ENCODE data around the gene EPAS1. TPM values are rescaled to one million over a fixed set of nuclear protein-coding genes. Genes with fewer than 3 reads are reported as not detected.
A peak's percentile ranks its signal among the peaks of the same experiment; 100 is the strongest.

The EPAS1 gene
- total and polyA plus RNA-seq, 2 of the 13 experiments (the other 11 are each of a cell fraction or from before 2014, with no cell fraction given) = 47.1 to 182 TPM

DNA sequence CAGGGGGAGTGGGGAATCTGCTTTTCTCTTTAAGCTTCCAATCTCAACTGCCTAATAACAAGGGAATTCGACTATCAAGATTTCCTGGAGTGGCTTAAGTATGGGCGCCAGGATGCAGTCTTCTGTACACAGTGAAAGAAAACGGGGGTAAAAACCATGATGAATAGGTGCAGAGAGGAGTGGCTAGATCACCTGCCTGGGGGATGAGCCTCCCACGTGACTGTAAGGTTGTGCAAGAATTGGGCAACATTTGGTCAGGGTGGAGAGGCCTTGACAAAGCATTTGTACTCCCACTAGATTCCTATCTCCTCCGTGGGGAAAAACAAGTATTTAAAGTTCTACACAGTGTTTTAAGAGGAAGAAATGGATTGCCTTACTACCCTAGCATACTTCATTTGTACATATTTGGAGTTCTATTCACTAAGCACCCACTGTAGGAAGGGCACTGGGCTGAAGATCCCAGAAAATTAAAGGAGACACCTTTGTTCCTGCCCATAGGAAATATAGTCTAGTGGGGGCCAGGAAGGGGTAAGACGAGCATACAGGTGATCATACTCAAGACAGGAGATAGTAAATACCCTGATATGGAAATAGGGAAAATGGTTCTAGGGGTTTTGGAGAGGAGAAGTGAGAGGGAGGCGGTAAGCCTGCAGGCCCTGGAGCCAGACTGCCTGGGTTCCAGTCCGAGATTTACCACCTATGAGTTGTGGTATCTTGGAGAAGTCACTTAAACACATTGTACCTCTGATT is 29.2 kb downstream of the EPAS1 start (continued):
- TF ChIP-seq HNF4A (CRISPR knock-in tag; IDR thresholded peaks at IDR 0.05) = peak; percentile 82
- TF ChIP-seq ZBED4 (CRISPR knock-in tag; IDR thresholded peaks at IDR 0.05; ENCODE audit: borderline replicate concordance) = peak; percentile 70; the same call in 1 of the 2 replicates
- TF ChIP-seq GPN1 (CRISPR knock-in tag; IDR thresholded peaks at IDR 0.05; ENCODE audit: borderline replicate concordance) = no peak
- TF ChIP-seq ZNF768 (CRISPR knock-in tag; IDR thresholded peaks at IDR 0.05) = no peak
- TF ChIP-seq, protein P1, sequence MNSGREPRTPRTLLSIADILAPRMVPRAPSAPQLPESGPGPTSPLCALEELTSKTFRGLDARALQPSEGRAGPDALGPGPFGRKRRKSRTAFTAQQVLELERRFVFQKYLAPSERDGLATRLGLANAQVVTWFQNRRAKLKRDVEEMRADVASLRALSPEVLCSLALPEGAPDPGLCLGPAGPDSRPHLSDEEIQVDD (CRISPR knock-in tag; IDR thresholded peaks at IDR 0.05; ENCODE audit: borderline replicate concordance) = no peak
- peak; percentile 69 for TF ChIP-seq ELF3 (CRISPR knock-in tag; IDR thresholded peaks at IDR 0.05)
- TF ChIP-seq SMAD1 (CRISPR knock-in tag; IDR thresholded peaks at IDR 0.05; ENCODE audit: borderline replicate concordance, low read depth) = no peak
- TF ChIP-seq ARNT2 (CRISPR knock-in tag; IDR thresholded peaks at IDR 0.05; ENCODE audit: low read depth) = no peak
- TF ChIP-seq JUNB (CRISPR knock-in tag; IDR thresholded peaks at IDR 0.05; ENCODE audit: borderline replicate concordance) = no peak
- TF ChIP-seq ZNF460 (CRISPR knock-in tag; IDR thresholded peaks at IDR 0.05; ENCODE audit: borderline replicate concordance) = peak; percentile 23; the same call in 1 of the 2 replicates
- no peak for TF ChIP-seq ZSCAN12 (CRISPR knock-in tag; IDR thresholded peaks at IDR 0.05)
- TF ChIP-seq ZNF577 (CRISPR knock-in tag; IDR thresholded peaks at IDR 0.05; ENCODE audit: borderline replicate concordance, low read depth) = no peak
- TF ChIP-seq TEAD2 (CRISPR knock-in tag; IDR thresholded peaks at IDR 0.05) = no peak
- peak; percentile 82 for TF ChIP-seq RARA (CRISPR knock-in tag; IDR thresholded peaks at IDR 0.05)
- TF ChIP-seq ZNF383 (CRISPR knock-in tag; IDR thresholded peaks at IDR 0.05; ENCODE audit: borderline replicate concordance) = no peak
- TF ChIP-seq GATAD1 (CRISPR knock-in tag; IDR thresholded peaks at IDR 0.05) = peak; percentile 64
- TF ChIP-seq ZNF264 (CRISPR knock-in tag; IDR thresholded peaks at IDR 0.05) = no peak
- no peak for TF ChIP-seq ZSCAN31 (CRISPR knock-in tag; IDR thresholded peaks at IDR 0.05; ENCODE audit: low read depth)
- no peak for TF ChIP-seq ZNF850 (CRISPR knock-in tag; conservative IDR thresholded peaks at IDR 0.05)
- no peak for TF ChIP-seq HOXA7 (CRISPR knock-in tag; IDR thresholded peaks at IDR 0.05)
- TF ChIP-seq EEA1 (CRISPR knock-in tag; IDR thresholded peaks at IDR 0.05; ENCODE audit: borderline replicate concordance) = no peak
- no peak for TF ChIP-seq LCORL (IDR thresholded peaks at IDR 0.05)
- TF ChIP-seq LCORL (CRISPR knock-in tag; IDR thresholded peaks at IDR 0.05) = peak; percentile 94
- peak; percentile 63; the same call in 1 of the 2 replicates for TF ChIP-seq SMC3 (IDR thresholded peaks at IDR 0.05; ENCODE audit: low read length)
- no peak for TF ChIP-seq MAF1 (CRISPR knock-in tag; IDR thresholded peaks at IDR 0.05; ENCODE audit: borderline replicate concordance)
- TF ChIP-seq CEBPB (IDR thresholded peaks at IDR 0.05; ENCODE audit: borderline replicate concordance, low read depth, low read length) = peak; percentile 100
- peak; percentile 89 for TF ChIP-seq TRIM24 (CRISPR knock-in tag; IDR thresholded peaks at IDR 0.05)
